HepG2 (cell line): ENCODE measurements around the gene GCNT2. TPM values are rescaled to one million over a fixed set of nuclear protein-coding genes. Genes with fewer than 3 reads are reported as not detected.

Experiments
- ARID3A ChIP-seq: IDR thresholded peaks from 2 replicates; pipeline ENCODE4 v1.6.1; 2012; ENCODE audit warnings: low read depth, low read length, improper control_type of control experiment
- CBX2 ChIP-seq, 2 experiments: fragments of 200-600 bp in 1 of 2; sonication (generic); formaldehyde crosslinking in 1 of 2; IDR thresholded peaks; 2 replicates each; pipeline versions ENCODE4 v1.7.0 to v1.8.1; 2018 to 2022; ENCODE audit warnings: low read depth in 2 of 2, low read length in 1 of 2, mild to moderate bottlenecking in 1 of 2, missing genetic modification reagents in 1 of 2
- CSRNP1 ChIP-seq: sonication (generic); formaldehyde crosslinking; IDR thresholded peaks from 2 replicates; pipeline ENCODE4 v1.8.1; 2023; ENCODE audit warnings: mild to moderate bottlenecking, missing genetic modification reagents
- ELF1 ChIP-seq: sonication (generic); formaldehyde crosslinking; IDR thresholded peaks from 2 replicates; pipeline ENCODE4 v1.4.0; 2020; ENCODE audit warnings: missing genetic modification reagents
- ELF4 ChIP-seq: sonication (generic); formaldehyde crosslinking; IDR thresholded peaks from 2 replicates; pipeline ENCODE4 v1.5.0; 2020; ENCODE audit warnings: missing genetic modification reagents, mild to moderate bottlenecking, moderate library complexity, borderline replicate concordance
- GLI4 ChIP-seq: sonication (generic); formaldehyde crosslinking; IDR thresholded peaks from 2 replicates; pipeline ENCODE4 v1.5.1; 2020; ENCODE audit warnings: missing genetic modification reagents, mild to moderate bottlenecking, moderate library complexity, borderline replicate concordance
- HOXD1 ChIP-seq: sonication (generic); formaldehyde crosslinking; IDR thresholded peaks from 2 replicates; pipeline ENCODE4 v1.5.0; 2020; ENCODE audit warnings: missing genetic modification reagents
- IRF2 ChIP-seq: IDR thresholded peaks from 2 replicates; pipeline ENCODE4 v1.6.1; 2018; ENCODE audit warnings: missing genetic modification reagents, missing compliant biosample characterization
- KMT2A ChIP-seq: sonication (generic); formaldehyde crosslinking; IDR thresholded peaks from 2 replicates; pipeline ENCODE4 v1.4.0; 2020; ENCODE audit warnings: missing genetic modification reagents
- PATZ1 ChIP-seq: sonication (generic); formaldehyde crosslinking; IDR thresholded peaks from 2 replicates; pipeline ENCODE4 v1.4.0; 2020; ENCODE audit warnings: missing genetic modification reagents
- POLR2A ChIP-seq, 2 experiments: IDR thresholded peaks; 2 replicates each; pipeline ENCODE4 v1.6.1; 2011; ENCODE audit warnings: low read depth in 2 of 2, low read length in 2 of 2, mild to moderate bottlenecking in 1 of 2, moderate library complexity in 1 of 2; ENCODE audit not compliant: insufficient read depth in 1 of 2
- RBAK ChIP-seq: sonication (generic); formaldehyde crosslinking; IDR thresholded peaks from 2 replicates; pipeline ENCODE4 v1.5.1; 2020; ENCODE audit warnings: mild to moderate bottlenecking, missing genetic modification reagents
- SAFB2 ChIP-seq: sonication (generic); formaldehyde crosslinking; IDR thresholded peaks from 2 replicates; pipeline ENCODE4 v1.5.1; 2020; ENCODE audit warnings: missing genetic modification reagents, low read depth, mild to moderate bottlenecking, borderline replicate concordance
- SNAPC4 ChIP-seq: sonication (generic); formaldehyde crosslinking; IDR thresholded peaks from 2 replicates; pipeline ENCODE4 v1.4.0; 2020; ENCODE audit warnings: mild to moderate bottlenecking, missing genetic modification reagents
- SP140L ChIP-seq: sonication (generic); formaldehyde crosslinking; IDR thresholded peaks from 2 replicates; pipeline ENCODE4 v1.4.0; 2020; ENCODE audit warnings: missing genetic modification reagents, borderline replicate concordance
- YEATS2 ChIP-seq: sonication (generic); formaldehyde crosslinking; IDR thresholded peaks from 2 replicates; pipeline ENCODE4 v1.4.0; 2020; ENCODE audit warnings: missing genetic modification reagents, borderline replicate concordance
- ZNF441 ChIP-seq: sonication (generic); formaldehyde crosslinking; IDR thresholded peaks from 2 replicates; pipeline ENCODE4 v1.7.0; 2021; ENCODE audit warnings: missing genetic modification reagents, borderline replicate concordance
- ZNF850 ChIP-seq: sonication (generic); formaldehyde crosslinking; conservative IDR thresholded peaks from 2 replicates; pipeline ENCODE4 v1.9.0; 2021; ENCODE audit warnings: mild to moderate bottlenecking, missing genetic modification reagents
- ZSCAN25 ChIP-seq: sonication (generic); formaldehyde crosslinking; IDR thresholded peaks from 2 replicates; pipeline ENCODE4 v1.8.0; 2022; ENCODE audit warnings: mild to moderate bottlenecking, missing genetic modification reagents
- polyA plus RNA-seq, 8 experiments: library from polyadenylated mRNA; depleted of rRNA in 3 of 8; stranded (reverse) in 7 of 8; unstranded in 1 of 8; fragments of >200 nt; fragmentation: Illumina TruSeq in 4 of 8; extraction: Trizol in 4 of 8; gene quantifications; 2 replicates each; pipeline versions ENCODE4 v1.2.1 to v1.2.3, GENCODE V29; 2011 to 2016; ENCODE audit warnings: low read depth in 4 of 8, missing spikeins in 1 of 8, mixed read lengths in 1 of 8; ENCODE audit not compliant: insufficient read depth in 1 of 8
- total RNA-seq, 5 experiments: library from RNA; depleted of rRNA; stranded (reverse); fragments of >200 nt; fragmentation: Illumina TruSeq; extraction: Trizol; gene quantifications; 2 replicates each; pipeline ENCODE4 v1.2.3, GENCODE V29; 2016; ENCODE audit warnings: low read depth in 1 of 5

GCNT2 gene
- total and polyA plus RNA-seq, 2 of the 13 experiments (the other 11 are each of a cell fraction or from before 2014, with no cell fraction given), result 11.8 to 31.9 TPM

- TF ChIP-seq PATZ1 (peak; percentile 96), ELF1 (CRISPR knock-in tag) (peak; percentile 63), KMT2A (CRISPR knock-in tag) (peak; percentile 57; the same call in 1 of the 2 replicates), CSRNP1 (CRISPR knock-in tag) (peak; percentile 37; the same call in 1 of the 2 replicates), ZSCAN25 (CRISPR knock-in tag) (no peak), POLR2A (IDR thresholded peaks at IDR 0.05; ENCODE audit: insufficient read depth in 1 of 2, low read depth in 2 of 2, low read length in 2 of 2) (no peak), YEATS2 (CRISPR knock-in tag) (no peak), RBAK (CRISPR knock-in tag) (no peak), HOXD1 (CRISPR knock-in tag) (no peak), CBX2 (IDR thresholded peaks at IDR 0.05; ENCODE audit: low read depth, low read length) (no peak), CBX2 (CRISPR knock-in tag; IDR thresholded peaks at IDR 0.05; ENCODE audit: low read depth) (no peak), ZNF441 (CRISPR knock-in tag) (no peak), ZNF850 (no peak), SNAPC4 (CRISPR knock-in tag) (no peak), ELF4 (no peak), ARID3A (peak; percentile 95), SP140L (CRISPR knock-in tag) (no peak), GLI4 (no peak), IRF2 (CRISPR knock-in tag) (peak; percentile 91), SAFB2 (no peak)
These were observed 15.6 kb upstream of the GCNT2 start (continued) for GRCh38 chr6:10505529-10505928.
